GM21717 (cell line): ENCODE data around the gene SERPINA4.

Source experiments
- ATAC-seq: cut with Tn5 transposase; IDR thresholded peaks from one replicate; pipeline ENCODE4 v1.9.1; 2021; ENCODE audit warnings: mild to moderate bottlenecking, moderate library complexity; ENCODE audit not compliant: unreplicated experiment

Gene SERPINA4

DNA sequence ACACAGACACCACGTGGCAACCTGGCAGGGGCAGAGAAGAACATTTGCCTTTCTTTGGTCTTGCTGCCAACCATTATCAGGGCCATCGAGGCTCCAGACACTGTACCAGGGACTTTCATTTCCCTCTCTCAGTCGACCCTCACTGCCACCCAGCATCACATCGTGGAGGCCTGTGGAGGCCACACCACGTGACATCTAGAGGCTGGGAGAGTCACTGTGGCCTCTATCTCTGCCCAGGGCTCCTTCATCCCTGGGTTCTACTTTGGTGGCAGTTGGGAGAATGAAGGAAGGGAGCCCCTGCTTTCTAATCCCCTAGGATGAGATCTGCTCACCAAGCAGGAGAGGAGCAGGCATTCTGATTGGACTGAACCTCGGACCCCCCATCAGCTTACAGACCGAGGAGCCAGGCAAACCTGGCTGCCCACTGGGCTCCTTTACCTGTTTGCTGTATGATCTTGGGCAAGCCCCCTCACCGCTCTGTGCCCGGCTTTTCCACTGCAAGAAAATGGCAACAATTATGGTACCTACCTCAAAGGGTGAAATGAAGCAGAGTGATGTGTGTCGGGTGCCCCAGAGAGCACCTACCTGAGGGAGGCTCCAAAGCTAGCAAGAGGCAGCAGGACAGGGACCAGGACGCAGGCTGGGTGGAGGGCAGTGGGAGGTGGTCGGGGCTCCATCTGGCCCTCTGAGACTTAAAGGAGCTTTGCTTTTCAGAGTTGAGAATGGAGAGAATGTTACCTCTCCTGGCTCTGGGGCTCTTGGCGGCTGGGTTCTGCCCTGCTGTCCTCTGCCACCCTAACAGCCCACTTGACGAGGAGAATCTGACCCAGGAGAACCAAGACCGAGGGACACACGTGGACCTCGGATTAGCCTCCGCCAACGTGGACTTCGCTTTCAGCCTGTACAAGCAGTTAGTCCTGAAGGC, 52.7 kb downstream of the SERPINA4 start:
- ATAC-seq: no peak

DNA sequence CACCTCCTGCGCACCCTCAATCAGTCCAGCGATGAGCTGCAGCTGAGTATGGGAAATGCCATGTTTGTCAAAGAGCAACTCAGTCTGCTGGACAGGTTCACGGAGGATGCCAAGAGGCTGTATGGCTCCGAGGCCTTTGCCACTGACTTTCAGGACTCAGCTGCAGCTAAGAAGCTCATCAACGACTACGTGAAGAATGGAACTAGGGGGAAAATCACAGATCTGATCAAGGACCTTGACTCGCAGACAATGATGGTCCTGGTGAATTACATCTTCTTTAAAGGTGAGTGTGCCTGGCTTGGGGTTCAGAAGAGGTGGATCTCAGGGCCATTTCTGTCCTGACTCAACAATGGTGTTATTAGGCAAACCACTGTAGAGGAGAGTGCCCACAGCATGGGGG, 53.6 kb downstream of the SERPINA4 start:
- ATAC-seq: no peak

DNA sequence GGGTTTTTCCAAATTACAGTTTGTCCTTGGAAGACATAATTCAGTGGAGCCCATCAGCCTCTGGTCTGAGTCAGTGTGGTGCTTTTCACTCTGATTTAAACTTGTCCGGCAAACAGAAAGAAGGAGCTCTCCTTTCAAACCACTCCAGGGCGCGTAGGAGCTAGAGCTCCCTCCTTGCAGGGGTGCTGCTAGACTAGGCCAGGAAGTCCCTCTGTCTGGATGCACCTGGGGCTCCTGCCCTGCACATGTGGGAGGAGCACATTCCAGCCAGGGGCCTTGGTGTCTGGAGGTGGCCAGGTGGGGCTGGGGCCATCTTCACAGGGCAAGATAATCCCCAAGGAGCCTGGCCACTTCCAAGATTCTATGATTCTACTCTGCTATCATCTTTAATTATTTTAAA, 54.0 kb downstream of the SERPINA4 start:
- no peak for ATAC-seq

DNA sequence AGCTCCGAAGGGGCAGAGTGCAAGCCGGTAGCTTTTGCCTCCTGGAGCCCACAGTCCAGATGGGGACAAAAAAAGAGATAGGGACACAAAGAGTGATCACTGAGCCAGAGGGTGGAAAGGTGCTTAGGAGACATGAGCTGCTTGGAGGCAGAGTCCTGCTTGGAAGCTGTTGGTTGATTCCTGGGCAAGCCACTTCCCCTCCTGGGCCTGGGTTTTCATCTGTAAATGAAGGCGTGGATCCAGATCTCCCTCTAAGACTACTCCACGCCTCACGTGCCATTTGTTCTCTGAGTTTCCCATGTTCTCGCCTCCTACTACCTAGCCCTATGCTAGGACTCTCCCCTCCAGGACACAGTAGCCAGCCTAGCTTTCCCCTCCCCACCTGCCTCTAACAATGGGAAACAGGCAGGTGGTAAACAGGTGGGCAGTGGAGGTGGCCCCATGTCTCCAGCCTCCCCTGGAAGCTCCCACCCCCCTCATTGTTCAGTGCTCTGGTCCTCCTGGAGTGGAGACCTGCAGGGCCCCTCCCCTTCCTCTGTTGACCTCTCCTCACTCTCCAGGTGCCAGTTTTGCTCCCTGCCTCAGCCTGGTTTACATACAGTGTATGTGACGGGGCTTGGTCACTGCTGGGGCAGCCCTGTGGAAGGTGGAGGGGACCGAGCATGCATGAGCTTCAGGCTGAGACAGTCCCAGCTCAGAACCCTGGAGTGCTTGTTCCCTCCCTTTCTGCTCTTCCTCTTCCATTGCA, 54.8 kb downstream of the SERPINA4 start:
- ATAC-seq: no peak

DNA sequence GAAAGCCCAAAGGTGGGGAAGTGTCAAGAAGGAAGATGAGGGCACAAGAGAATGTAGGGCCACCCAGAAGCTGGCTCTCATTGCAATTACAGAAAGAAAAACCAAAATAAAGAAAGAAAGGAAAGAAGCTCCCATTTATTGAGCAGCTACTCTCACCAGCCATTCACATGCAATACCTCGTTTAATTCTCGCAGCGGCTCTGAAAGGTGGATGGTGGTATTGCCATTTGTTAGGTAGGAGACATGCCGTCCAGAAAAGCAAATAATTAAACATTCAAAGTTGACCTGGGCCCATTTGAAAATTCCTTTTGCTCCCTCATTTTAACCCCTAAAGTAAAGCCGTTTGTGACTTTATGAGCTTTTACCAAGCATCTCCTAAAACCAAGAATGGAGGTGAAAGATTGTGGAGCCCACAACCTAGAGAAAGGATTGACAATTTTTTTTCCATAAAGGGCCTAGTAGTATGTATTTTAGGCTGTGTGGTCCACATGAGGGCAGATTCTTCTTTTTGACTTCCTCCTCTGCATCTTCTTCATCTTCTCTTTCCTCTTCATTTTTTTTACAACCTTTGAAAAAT, 56.2 kb downstream of the SERPINA4 start:
- no peak for ATAC-seq

DNA sequence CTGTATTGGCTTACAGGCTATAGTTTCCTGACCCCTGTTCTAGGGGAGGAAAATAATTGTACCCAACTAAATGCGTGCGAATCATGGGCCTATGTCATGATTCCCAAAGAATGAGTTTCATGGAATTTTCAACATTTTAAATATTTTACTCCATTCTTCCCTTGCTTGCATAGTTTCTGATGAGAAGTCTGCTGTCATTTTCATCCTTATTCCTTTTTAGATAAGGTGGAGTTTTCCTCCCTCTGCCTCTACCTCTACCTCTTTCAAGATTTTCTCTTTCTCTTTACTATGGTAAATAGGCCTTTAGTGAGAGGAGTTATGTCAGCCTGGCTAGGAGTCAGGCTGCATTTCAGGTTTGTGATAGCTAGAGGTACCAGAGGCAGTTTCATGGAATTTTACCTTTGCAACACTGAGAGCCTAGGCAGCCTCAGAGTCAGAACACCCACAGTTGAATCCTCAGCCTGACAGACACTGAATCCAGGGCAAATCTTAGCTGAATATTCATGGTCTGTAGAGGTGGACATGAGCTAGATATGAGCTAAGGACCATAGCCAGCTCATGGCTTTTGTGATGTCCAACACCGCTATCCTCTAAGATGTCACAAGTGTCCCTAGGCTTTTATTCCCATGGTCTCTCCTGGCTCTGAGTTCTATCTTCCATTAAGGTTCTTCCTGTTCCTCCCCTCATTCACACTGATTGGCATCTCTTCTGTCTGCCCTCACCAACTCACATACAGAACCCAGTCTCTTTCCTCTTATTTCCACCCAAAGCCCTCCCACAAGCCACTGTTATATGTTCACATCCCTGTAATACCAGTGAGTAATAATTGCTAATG, 57.0 kb downstream of the SERPINA4 start:
- no peak for ATAC-seq

DNA sequence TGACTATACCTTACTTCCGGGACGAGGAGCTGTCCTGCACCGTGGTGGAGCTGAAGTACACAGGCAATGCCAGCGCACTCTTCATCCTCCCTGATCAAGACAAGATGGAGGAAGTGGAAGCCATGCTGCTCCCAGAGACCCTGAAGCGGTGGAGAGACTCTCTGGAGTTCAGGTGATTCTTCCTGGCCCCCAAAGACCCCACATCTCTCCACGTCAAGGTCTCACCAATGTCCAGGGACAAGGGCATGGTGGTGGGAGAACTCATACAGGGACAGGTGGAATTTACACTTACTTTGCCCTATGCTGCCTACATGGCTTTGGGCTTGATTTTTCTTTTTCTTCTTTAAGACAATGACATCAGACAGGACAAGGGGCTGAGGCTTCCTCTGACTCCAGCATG, 58.1 kb downstream of the SERPINA4 start:
- no peak for ATAC-seq
